T-helper 1 cell treated with Interleukin-12 subunit alpha and Interleukin-12 subunit beta and Interleukin-4 antibody, amounts not matched to agents 30 ng/mL and 1 ng/mL, for 36 hours (primary cell): Measurements from ENCODE around the gene CABP1. TPM values are rescaled to one million over a fixed set of nuclear protein-coding genes. Genes with fewer than 3 reads are reported as not detected.

Experiments
- intact Hi-C: fragments of 100-400 bp; cut with micrococcal nuclease; formaldehyde crosslinking; loops from one replicate; pipeline ENCODE4 v1.15.1; 2024
- total RNA-seq: library from RNA; stranded (reverse); gene quantifications from 2 replicates; pipeline ENCODE4 v1.2.3, GENCODE V29; 2022

Gene CABP1
- total RNA-seq, 1 donor from 2014 or later = 0.29 TPM

DNA sequence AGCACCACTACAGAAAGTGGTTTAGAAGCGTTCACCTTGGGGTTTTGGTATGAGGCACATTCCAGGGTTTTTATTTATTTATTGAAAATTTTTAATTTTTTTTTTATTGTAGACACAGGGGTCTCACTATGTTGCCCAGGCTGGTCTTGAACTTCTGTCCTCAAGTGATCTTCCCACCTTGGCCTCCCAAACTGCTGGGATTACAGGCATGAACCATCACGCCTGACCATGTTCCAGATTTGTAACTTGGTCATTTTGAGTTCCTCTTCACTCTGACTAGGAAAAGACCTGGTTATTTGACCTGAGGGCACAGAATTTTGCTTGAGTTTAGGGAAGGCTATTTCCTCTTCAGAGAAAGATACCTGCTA is 49.6 kb downstream of the CABP1 start:
- intact Hi-C loops = no loop called here

DNA sequence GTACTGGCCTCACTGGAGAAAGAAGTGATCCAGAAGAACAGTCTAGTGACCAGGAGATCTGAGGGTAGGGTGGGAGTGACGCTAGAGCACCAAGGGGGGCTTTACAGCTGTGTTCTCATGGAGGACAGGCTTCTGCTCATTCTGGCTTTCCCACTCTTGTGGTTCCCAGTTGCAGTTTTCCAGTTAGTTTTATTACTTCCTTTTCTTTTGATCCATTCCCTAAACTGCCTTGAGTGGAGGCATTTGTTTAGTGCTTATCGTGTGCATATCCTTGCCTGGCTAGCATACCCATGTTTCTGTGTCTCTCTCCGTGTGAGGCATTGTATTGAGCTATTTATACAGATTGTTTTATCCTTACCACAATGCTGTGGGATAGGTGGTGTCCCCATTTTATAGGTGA is 50.6 kb downstream of the CABP1 start:
- intact Hi-C loops = no loop called here

DNA sequence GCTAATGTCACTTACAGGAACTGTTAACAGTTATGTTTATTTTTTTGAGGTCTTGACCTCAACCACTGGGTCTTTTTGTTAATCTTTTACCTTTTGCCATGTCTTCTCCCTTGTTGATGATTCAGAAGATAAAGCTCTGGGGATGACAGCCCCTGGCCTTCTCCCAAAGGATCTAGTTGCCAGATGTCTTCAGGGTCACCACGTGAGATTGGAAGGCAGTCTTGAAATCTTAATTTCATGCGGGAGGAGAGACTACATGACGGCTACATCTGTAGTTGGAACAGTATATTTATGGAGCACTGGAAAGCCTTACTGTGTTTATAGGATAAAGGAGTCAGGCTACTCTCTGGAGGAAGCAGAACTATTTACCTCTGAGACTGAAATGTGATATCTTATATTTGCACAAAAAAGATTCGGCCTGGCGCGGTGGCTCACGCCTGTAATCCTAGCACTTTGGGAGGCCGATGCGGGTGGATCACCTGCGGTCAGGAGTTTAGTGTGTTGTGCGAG is 52.2 kb downstream of the CABP1 start:
- intact Hi-C loops = no loop called here

DNA sequence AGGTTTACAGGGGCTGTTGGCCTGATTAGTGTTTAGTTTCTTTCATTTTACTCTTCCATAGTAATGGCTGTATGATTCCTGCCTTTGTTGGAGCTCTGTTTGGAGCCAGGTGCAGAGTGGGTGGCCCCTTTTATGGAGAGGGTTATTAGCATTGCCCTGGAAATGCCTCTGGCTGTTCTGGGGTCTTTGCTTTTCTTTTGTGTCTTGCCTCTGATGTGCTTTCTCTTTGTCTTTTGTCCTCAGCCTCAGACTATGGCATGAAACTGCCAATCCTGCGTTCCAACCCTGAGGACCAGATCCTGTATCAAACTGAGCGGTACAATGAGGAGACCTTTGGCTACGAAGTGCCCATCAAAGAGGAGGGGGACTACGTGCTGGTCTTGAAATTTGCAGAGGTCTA is 53.4 kb downstream of the CABP1 start:
- intact Hi-C loops = no loop called here

DNA sequence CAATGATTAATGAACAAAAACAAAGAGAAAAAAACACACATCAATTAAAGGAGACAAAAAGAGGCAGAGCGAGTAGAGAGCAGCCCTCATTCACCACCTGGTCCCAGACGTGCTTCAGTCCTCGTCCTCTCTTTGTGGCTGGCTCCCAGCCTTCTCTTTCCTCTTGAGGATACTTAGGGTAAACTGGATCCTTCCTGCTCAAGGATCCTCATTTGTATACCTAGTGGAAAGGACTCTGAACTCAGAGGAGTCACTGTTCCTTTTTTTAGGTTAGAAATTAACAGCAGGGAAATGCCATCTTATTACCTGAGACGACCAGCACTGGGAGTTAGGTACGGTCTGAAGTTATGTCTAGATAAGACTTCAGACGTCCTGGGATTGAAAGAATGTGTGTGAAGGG is 56.2 kb downstream of the CABP1 start:
- intact Hi-C loops = no loop called here

DNA sequence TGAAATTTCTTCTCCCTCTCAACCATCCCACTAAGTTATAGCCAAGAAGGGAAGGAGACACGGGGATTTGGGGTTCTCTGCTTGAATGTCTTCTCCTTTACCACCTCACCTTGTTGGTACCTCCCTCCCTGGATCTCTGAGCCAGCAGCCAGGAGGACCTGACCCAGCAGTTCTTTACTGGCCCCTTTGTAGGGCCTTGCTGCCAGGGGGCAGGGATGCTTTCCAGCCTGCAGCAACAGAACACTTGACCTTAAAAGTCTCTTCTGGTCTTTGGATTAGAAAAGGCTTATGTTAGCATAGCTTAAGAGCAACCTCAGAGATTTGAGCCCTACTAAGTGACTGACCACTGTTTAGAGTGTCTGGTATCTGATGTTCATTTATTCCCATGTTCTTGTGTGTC is 56.9 kb downstream of the CABP1 start:
- intact Hi-C loops = no loop called here

DNA sequence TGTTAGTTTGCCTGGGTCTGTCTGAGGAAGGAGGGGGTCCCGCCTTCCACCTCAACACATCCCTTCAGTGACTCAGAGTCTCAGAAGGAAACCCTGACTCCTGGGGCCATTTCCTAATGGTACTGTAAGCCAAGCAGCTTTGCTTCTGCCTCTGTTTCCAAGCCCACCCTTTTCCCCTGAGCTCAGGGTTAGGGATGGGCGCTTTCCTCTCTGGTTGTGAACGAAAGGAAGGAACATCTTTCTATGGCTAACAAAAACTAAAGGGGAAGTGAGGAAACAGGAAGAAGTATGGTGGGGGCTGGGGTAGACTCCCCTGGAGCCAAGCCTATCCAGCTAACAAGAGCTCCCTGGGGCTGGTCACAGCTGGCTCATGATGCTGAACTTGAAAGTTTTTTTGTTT is 58.2 kb downstream of the CABP1 start:
- intact Hi-C loops = no loop called here

DNA sequence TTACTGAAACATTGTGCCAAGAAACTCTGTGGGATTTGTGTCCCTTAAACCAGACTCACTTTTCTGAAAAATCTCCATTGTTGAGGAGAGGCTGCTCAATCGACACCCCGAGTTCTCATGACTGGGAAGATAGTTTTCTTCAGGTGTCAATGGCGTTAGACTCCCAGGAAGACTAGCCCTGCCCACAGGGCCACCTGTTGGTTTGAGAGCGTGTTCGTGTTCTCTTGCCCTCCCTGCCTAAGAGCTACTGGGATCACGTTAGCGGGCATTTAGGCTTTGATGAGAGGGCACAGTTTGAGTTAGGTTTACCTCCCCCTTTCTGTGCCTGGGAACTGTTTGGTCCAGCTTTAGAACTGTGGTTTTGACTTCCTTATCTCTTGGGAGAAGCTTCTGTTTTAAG is 59.1 kb downstream of the CABP1 start:
- intact Hi-C loops = no loop called here

DNA sequence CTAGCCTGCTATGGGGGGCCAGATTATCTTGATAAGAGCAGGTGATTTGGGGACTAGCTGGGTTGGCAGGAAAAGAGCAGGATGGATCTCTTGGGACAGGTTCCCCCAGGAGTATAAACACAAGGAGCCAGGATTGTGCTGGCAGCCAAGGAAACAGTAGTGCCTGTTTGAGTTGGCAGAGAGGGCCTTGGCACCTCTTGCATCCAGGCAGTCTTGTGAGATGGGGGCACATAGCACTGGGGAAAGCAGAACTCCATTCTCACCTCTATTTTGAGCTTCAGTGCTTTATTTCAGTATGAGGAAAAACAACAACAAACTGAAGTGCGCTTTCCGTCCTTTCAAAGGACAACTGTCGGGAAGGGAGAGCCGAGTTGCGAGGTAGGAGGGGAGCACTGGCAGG is 60.5 kb downstream of the CABP1 start:
- intact Hi-C loops = no loop called here

DNA sequence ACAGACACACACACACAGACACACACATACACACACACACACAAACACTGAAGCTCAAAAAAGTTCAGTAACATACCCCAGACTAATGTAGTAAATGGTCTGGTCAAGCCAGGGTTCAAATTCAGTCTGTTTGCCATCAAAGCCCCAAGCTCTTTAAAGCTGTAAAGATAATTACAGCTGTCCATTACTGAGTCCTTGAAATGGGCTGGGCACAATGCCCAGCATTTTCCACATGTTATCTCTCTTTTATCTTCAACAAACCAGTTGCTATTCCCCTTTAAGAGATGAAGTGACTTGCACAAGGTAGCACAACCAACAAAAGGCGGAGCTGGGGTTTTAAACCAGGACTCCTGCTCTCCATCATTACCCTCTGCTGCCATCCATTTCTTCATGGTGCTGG is 62.2 kb downstream of the CABP1 start:
- intact Hi-C loops = no loop called here

DNA sequence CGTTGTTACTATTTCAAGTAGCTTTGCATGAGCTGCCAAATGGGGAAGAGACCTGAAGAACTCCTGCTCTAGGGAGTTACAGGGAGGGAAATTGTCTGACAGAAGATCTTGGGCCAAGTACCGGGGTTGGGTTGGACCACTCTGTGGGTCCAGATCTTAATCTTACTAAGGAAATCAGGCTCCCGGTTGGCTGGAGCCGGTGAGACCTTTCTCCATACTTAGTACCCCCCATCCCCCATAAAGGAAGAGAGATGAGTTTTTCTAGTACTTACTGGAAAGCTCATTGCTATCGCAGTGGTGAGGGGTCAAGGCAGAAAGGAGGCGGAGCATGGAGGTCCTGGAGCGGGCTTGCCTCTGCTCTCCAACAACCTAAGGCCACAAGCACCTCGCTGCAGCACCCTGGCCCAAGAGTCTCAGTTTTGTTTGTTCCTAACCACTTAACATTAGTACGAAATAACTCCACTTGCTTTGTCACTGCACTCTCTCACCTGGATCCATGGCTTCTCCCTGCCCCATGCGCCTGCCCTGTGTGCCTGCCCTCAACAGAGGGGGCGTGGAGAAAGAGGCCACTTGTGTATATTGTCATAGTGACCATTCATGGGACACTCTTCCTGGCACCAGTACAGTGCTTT is 63.0 kb downstream of the CABP1 start:
- intact Hi-C loops = no loop called here

DNA sequence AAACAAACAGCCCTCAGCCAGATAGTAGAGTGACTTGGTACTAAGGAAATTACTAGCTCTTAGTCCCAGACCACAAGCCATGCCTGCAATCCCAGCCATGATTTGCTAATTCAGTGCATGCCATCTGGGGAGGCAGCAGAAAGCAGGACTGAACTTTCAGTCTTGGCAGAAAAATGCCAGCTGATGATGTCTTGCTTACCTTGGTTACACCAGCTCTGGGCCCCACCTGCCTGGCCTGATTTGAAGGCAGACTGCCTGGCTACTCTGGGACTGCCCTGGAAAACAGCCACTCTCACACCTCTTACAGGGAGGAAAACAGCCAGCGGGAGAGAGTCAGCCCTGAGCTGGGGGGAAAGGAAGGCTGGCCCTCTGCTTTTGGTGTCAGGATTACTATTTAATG is 65.2 kb downstream of the CABP1 start:
- intact Hi-C loops = no loop called here

DNA sequence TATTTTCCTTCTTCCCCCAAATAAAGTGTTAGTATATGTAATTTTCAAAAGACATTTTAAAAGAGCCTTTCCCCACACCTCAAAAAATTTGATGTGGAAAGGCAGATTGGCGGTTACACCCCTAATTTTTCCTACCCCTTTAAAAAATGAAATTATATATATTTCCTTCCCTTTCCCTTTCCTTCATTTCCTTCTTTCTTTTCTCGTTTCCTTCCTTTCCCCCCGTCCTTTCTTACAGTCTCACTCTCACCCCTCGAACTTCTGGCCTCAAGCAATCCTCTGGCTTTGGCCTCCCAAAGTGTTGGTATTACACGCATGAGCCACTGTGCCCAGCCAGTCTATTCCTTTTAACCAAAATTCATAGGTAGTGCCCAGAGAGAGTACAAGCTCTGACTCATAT is 65.6 kb downstream of the CABP1 start:
- intact Hi-C loops = no loop called here

DNA sequence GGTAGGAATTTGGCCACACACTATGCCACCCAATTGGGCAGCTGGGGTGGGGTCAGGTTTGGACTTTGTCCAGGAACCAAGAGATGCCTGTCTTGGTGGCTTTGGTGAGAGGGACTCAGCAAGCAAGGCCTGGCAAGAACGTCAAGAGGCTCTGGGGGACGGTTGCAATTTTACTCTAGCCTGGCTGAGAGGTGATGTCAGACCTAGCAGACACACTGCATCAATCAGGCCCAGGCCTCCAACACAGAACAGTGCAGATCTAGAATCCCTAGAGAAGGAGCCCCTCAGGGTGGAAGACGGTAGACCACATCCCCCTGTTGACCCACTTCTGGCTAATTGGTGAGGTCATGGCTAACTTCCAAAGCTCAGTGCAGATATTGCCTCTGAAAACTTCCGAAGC is 68.2 kb downstream of the CABP1 start:
- intact Hi-C loops = no loop called here

DNA sequence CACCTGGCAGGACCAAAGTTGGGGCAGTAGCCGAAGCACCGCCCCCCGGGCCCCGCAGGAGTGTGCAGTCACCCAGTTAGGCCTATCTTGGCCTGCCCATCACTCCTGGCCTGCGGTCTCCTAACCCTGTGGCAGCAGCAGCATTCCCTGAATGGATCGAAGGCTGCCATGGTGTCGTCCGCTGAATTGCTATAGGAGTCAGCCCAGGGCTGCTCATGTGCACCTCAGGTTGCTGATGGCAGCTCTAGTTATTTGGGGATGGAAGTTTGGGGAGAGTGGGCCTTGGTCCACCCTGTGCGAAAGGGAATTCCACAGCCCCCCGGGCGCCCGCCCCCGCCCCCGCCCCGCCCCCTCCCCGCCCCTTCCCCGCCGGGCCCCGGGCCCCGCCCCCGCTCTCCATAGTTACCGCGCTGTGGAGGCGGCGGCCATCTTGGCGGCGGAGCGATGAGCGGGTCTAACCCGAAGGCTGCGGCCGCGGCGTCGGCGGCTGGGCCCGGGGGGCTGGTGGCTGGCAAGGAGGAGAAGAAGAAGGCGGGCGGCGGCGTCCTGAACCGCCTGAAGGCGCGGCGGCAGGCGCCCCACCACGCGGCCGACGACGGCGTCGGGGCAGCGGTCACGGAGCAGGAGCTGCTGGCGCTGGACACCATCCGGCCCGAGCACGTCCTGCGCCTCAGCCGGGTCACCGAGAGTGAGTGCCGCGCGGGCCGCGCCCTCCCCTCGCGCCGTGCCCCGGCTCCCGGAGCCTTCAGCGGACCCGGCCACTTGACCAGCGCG is 69.8 kb downstream of the CABP1 start, which contains the start of gene UNC119B:
TSS of gene UNC119B (plus strand) at position 428 of the 774 bp plus-strand sequence. CDS start at position 445, 17 bp downstream.
- intact Hi-C loops = loop anchor here (1.0 to 5.0 kb wide), 5 partner anchors 15 to 402 kb away; partner anchors contain the start of genes ACADS and SPPL3

DNA sequence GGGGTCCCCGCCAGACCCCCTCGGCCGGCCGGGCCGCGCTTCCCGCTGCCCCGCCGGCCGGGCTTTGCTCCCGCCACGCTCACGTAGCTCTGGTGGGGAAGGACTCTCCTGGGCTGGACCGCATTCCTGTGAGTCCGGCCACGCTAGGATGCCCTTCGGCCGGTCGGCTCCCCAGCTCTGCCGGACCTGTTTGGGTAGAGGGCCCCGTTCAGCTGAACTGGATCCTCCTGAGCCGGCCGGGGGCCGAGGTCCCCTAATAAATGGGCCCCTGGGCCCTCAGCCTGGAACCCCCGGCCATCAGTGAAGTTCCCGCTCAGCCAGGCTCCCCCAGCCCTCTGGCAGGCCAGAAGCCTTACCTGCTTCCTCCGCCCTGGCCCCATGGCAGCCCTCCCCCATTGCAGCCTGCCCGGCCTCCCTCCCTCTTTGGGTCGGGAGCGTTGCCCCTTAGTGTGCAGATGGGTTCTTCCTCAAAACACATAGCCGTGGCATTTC is 70.4 kb downstream of the CABP1 start:
- intact Hi-C loops = loop anchor here (1.0 to 5.0 kb wide), 5 partner anchors 14 to 401 kb away; partner anchors contain the start of genes ACADS and SPPL3

DNA sequence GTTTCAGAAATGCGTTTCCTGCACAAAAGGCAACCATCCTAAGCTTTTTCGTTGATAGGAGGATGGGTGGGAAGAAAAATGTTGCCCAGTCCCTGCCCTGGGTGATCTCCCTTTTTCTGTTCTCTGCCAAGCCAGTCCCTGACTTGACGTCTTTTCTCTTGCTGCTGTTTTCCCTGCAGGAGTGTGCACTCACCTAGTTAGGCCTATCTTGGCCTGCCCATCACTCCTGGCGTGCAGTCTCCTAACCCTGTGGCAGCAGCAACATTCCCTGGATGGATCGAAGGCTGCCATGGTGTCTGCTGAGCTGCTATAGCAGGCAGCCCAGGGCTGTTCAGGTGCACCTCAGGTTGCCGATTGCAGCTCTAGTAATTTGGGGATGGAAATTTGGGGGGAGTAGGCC is 71.0 kb downstream of the CABP1 start:
- intact Hi-C loops = loop anchor here (5.0 kb wide), 3 partner anchors 34 to 401 kb away; partner anchors contain the start of gene SPPL3

DNA sequence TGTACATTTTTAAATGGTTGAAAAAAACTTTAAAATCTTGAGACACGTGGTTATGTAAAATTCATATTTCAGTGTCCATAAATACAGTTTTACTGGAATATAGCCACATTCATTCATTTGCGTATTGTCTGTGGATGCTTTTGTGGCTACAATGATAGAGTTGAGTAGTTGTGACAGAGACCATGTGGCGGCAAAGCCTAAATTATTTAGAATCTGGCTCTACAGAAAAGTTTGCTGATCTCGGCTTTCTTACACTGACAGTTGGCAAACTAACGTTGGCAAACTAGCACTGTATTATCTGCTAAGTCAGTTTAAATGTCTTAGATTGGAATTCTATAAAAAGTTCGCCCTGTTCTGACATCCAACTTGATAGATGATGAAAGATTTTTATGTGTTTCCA is 72.2 kb downstream of the CABP1 start:
- intact Hi-C loops = loop anchor here (5.0 kb wide), 3 partner anchors 35 to 400 kb away; partner anchors contain the start of gene SPPL3

DNA sequence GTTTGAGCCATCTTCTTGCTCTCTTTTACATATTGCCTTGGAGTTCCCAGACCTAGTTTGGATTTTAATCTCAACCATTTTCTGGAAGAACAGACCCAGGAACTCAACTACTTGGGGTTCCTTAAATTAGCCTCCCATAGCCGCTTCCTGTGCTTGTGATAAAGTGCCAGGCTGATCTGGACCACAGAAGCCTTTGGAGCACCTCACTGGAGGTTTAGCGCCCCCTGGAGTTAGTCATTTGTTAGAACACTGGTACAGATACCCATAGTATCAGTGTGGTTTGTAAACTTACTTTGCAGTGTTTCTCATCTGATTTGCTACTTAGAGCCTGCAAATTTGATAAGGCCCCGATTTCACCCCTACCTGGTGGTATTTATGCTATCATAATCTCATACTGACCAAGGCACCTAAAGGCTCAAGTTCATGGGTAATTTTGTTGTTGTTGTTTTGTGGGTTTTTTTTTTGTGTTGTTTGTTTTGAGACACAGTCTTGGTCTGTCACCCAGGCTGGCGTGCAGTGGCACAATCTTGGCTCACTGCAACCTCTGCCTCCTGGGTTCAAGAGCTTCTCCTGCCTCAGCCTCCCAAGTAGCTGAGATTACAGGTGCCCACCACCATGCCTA is 73.5 kb downstream of the CABP1 start:
- intact Hi-C loops = loop anchor here (1.0 to 5.0 kb wide), 9 partner anchors 11 to 398 kb away; partner anchors contain the start of genes ACADS and SPPL3
